ENCODE measurements around the gene RXRA.

DNA sequence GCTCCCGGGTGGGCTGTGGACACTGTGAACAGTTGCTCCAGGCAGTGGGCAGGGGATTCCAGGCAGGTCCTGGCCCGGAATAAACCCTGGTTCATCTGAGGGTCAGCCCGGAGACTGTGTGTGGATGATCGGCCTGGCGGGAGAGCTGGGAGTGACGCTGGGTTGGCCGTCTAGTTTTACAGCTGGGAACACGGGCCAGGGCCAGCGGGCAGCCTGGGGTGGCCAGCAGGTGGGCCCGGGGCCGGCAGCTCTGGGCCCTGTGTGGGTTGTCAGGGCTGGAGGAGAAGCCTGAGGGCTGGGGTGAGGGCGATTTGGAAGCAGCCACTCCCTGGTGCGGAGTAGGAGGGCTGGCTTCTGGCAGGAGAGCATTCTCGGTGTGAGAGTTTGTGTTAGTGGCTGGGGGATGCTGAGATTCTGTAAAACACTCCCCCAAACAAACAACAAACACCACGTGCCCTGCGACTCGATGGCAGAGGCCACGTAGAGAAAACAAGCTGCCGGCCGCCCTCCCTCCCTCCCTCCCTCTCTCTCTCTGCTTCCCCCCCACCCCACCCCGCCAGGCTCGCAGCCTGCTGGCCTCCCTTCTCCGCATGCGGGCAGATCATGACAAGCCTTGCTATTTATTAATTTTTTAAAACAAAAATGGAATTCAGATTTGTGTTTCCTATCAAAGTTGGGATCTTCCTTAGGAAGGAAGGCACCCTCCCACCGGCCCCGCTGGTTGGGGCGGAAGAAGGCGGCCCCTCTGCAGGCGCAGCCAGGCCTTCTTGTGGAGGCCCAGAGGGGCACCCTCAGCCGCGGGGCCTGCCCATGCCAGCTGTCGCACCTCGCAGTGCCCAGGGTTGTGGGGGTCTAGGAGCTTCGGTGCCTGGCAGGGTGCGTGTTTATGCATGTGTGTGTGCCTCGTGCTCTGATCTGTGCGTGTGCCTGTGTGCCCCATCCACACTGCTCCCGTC, 49.5 kb downstream of the RXRA start:
- TF ChIP-seq, protein P1, sequence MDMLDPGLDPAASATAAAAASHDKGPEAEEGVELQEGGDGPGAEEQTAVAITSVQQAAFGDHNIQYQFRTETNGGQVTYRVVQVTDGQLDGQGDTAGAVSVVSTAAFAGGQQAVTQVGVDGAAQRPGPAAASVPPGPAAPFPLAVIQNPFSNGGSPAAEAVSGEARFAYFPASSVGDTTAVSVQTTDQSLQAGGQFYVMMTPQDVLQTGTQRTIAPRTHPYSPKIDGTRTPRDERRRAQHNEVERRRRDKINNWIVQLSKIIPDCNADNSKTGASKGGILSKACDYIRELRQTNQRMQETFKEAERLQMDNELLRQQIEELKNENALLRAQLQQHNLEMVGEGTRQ (IDR thresholded peaks at IDR 0.05; ENCODE audit: low read depth, low read length), result no peak
- TF ChIP-seq, protein P2, sequence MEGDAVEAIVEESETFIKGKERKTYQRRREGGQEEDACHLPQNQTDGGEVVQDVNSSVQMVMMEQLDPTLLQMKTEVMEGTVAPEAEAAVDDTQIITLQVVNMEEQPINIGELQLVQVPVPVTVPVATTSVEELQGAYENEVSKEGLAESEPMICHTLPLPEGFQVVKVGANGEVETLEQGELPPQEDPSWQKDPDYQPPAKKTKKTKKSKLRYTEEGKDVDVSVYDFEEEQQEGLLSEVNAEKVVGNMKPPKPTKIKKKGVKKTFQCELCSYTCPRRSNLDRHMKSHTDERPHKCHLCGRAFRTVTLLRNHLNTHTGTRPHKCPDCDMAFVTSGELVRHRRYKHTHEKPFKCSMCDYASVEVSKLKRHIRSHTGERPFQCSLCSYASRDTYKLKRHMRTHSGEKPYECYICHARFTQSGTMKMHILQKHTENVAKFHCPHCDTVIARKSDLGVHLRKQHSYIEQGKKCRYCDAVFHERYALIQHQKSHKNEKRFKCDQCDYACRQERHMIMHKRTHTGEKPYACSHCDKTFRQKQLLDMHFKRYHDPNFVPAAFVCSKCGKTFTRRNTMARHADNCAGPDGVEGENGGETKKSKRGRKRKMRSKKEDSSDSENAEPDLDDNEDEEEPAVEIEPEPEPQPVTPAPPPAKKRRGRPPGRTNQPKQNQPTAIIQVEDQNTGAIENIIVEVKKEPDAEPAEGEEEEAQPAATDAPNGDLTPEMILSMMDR (conservative IDR thresholded peaks at IDR 0.05; ENCODE audit: low read depth, low read length), result no peak
- TF ChIP-seq RAD21 (IDR thresholded peaks at IDR 0.05; ENCODE audit: low read length), result no peak
- TF ChIP-seq POLR2A (IDR thresholded peaks at IDR 0.05; ENCODE audit: low read depth, low read length), result no peak
- TF ChIP-seq RCOR1 (IDR thresholded peaks at IDR 0.05; ENCODE audit: insufficient replicate concordance, low read length), result no peak
- TF ChIP-seq CEBPB (IDR thresholded peaks at IDR 0.05; ENCODE audit: low read depth, low read length), result no peak
- TF ChIP-seq CHD1 (IDR thresholded peaks at IDR 0.05; ENCODE audit: low read depth, low read length), result no peak
- no peak for TF ChIP-seq MXI1 (IDR thresholded peaks at IDR 0.05; ENCODE audit: borderline replicate concordance, low read depth, low read length)
- TF ChIP-seq, protein P3, sequence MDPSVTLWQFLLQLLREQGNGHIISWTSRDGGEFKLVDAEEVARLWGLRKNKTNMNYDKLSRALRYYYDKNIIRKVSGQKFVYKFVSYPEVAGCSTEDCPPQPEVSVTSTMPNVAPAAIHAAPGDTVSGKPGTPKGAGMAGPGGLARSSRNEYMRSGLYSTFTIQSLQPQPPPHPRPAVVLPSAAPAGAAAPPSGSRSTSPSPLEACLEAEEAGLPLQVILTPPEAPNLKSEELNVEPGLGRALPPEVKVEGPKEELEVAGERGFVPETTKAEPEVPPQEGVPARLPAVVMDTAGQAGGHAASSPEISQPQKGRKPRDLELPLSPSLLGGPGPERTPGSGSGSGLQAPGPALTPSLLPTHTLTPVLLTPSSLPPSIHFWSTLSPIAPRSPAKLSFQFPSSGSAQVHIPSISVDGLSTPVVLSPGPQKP (IDR thresholded peaks at IDR 0.05; ENCODE audit: borderline replicate concordance, low read depth, low read length), result no peak
- no peak for TF ChIP-seq SMC3 (IDR thresholded peaks at IDR 0.05; ENCODE audit: low read depth, low read length)
- TF ChIP-seq MAZ (IDR thresholded peaks at IDR 0.05; ENCODE audit: borderline replicate concordance, low read depth, low read length), result no peak
